Ishikawa (cell line): ENCODE results near the gene GDNF.

ENCODE experiments used
- CREB1 ChIP-seq: IDR thresholded peaks from 2 replicates; pipeline ENCODE4 v1.6.1; 2012; ENCODE audit warnings: low read depth
- EP300 ChIP-seq: IDR thresholded peaks from 2 replicates; pipeline ENCODE4 v1.6.1; 2012; ENCODE audit warnings: borderline replicate concordance
- MAX ChIP-seq: IDR thresholded peaks from 2 replicates; pipeline ENCODE4 v1.6.1; 2012
- NFIC ChIP-seq: IDR thresholded peaks from 2 replicates; pipeline ENCODE4 v1.6.1; 2012
- RAD21 ChIP-seq: IDR thresholded peaks from 2 replicates; pipeline ENCODE4 v1.6.1; 2012; ENCODE audit warnings: low read depth
- TAF1 ChIP-seq: IDR thresholded peaks from 2 replicates; pipeline ENCODE4 v1.6.1; 2012; ENCODE audit warnings: low read depth, mild to moderate bottlenecking
- TEAD4 ChIP-seq: IDR thresholded peaks from 2 replicates; pipeline ENCODE4 v1.6.1; 2012
- USF1 ChIP-seq: IDR thresholded peaks from 2 replicates; pipeline ENCODE4 v1.6.1; 2012
- YY1 ChIP-seq: IDR thresholded peaks from 2 replicates; pipeline ENCODE4 v1.6.1; 2012; ENCODE audit warnings: low read depth
- ZBTB7A ChIP-seq: IDR thresholded peaks from 2 replicates; pipeline ENCODE4 v1.6.1; 2012; ENCODE audit warnings: low read depth
- TF ChIP-seq, protein P1 (sequence below): IDR thresholded peaks from 2 replicates; pipeline ENCODE4 v1.6.1; 2012; ENCODE audit warnings: low read depth, mild to moderate bottlenecking

DNA sequence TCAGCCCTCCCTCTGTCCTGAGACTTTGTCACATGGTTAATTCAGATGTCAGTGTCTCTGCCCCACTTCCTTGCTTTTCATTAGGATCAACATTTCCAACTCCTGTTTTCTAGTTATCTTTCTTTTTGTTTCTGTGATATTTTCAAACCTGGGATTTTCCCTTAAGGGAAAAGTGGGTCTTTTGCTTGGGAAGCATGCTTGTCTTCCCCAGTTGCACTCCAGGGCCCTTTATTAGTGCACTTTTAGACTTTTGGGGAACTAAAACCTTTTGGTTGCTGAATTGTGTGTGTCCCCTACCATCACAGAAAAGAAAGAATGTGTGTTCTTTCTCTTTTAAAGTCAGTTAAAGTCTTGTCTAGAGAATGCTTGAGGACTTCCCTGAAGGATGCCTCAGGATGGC is 18.4 kb upstream of the GDNF start:
- TF ChIP-seq RAD21 (no peak), YY1 (no peak), NFIC (no peak), TAF1 (no peak), USF1 (no peak), CREB1 (no peak), EP300 (no peak), MAX (no peak), TEAD4 (no peak), ZBTB7A (no peak)
- TF ChIP-seq, protein P1, sequence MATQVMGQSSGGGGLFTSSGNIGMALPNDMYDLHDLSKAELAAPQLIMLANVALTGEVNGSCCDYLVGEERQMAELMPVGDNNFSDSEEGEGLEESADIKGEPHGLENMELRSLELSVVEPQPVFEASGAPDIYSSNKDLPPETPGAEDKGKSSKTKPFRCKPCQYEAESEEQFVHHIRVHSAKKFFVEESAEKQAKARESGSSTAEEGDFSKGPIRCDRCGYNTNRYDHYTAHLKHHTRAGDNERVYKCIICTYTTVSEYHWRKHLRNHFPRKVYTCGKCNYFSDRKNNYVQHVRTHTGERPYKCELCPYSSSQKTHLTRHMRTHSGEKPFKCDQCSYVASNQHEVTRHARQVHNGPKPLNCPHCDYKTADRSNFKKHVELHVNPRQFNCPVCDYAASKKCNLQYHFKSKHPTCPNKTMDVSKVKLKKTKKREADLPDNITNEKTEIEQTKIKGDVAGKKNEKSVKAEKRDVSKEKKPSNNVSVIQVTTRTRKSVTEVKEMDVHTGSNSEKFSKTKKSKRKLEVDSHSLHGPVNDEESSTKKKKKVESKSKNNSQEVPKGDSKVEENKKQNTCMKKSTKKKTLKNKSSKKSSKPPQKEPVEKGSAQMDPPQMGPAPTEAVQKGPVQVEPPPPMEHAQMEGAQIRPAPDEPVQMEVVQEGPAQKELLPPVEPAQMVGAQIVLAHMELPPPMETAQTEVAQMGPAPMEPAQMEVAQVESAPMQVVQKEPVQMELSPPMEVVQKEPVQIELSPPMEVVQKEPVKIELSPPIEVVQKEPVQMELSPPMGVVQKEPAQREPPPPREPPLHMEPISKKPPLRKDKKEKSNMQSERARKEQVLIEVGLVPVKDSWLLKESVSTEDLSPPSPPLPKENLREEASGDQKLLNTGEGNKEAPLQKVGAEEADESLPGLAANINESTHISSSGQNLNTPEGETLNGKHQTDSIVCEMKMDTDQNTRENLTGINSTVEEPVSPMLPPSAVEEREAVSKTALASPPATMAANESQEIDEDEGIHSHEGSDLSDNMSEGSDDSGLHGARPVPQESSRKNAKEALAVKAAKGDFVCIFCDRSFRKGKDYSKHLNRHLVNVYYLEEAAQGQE = no peak
